Astrocyte (in vitro differentiated cells and primary cell): ENCODE results near the gene TREX2.

Source experiments
- EZH2 ChIP-seq: IDR thresholded peaks from 2 replicates; pipeline ENCODE4 v1.6.1; 2012; ENCODE audit warnings: mild to moderate bottlenecking, low read length, inconsistent platforms; ENCODE audit not compliant: insufficient read depth
- TF ChIP-seq, protein P1 (sequence below): IDR thresholded peaks from 2 replicates; pipeline ENCODE4 v1.5.1; 2011; ENCODE audit warnings: low read depth, mild to moderate bottlenecking, inconsistent platforms, low read length, moderate library complexity; ENCODE audit not compliant: insufficient read depth

DNA sequence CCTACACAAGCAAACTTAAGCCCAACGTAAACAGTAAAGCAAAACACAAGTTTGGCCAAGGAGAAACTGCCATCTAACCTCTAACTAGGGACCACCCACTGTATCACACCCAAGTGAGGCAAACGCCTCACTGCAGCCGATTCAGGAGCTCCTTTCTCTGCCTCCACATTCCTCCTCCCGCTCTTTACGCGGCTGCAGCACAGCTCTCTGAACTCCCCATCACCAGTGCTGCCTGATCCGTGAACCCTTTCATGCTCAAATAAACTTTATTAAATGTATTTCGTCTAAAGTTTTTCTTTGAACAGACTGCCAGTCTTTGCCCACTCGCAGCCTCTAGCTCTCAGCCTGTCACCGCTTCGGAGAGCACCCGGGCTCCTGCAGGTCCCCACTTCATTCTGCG lies 51.2 kb downstream of the TREX2 start:
- TF ChIP-seq EZH2: no peak
- TF ChIP-seq, protein P1, sequence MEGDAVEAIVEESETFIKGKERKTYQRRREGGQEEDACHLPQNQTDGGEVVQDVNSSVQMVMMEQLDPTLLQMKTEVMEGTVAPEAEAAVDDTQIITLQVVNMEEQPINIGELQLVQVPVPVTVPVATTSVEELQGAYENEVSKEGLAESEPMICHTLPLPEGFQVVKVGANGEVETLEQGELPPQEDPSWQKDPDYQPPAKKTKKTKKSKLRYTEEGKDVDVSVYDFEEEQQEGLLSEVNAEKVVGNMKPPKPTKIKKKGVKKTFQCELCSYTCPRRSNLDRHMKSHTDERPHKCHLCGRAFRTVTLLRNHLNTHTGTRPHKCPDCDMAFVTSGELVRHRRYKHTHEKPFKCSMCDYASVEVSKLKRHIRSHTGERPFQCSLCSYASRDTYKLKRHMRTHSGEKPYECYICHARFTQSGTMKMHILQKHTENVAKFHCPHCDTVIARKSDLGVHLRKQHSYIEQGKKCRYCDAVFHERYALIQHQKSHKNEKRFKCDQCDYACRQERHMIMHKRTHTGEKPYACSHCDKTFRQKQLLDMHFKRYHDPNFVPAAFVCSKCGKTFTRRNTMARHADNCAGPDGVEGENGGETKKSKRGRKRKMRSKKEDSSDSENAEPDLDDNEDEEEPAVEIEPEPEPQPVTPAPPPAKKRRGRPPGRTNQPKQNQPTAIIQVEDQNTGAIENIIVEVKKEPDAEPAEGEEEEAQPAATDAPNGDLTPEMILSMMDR: no peak
